AG10803 (cell line): Measurements from ENCODE around the gene TNS1.

Experiments used
- DNase-seq: peaks from one replicate; pipeline ENCODE4 v3.0.0; 2010; ENCODE audit warnings: low read depth
- H3K4me3 ChIP-seq: 2 replicates; pipeline ENCODE4 v1.5.1; 2011; ENCODE audit warnings: mild to moderate bottlenecking, low read length, control low read depth
- CTCF ChIP-seq: conservative IDR thresholded peaks from 2 replicates; pipeline ENCODE4 v1.5.1; 2011; ENCODE audit warnings: mild to moderate bottlenecking, low read length, control low read depth, inconsistent platforms

The TNS1 gene

GRCh38 chr2:218009765-218010139, 7.0 kb upstream of the TNS1 start:
- TF ChIP-seq CTCF, result no peak

GRCh38 chr2:218009231-218009630, 6.4 kb upstream of the TNS1 start:
- no peak for TF ChIP-seq CTCF
- DNase-seq, result no peak
- H3K4me3 ChIP-seq, result peak overlapping the region; percentile 78

More at GRCh38 chr2:218009765-218010139, 7.0 kb upstream of the TNS1 start:
- peak overlapping the region; percentile 78 for H3K4me3 ChIP-seq
- no peak for DNase-seq

- no peak for TF ChIP-seq CTCF
- H3K4me3 ChIP-seq, result no peak overlapping the region; the same call in 1 of the 2 replicates
- peak; percentile 37 for DNase-seq
Measured at GRCh38 chr2:218008060-218009040, 5.6 kb upstream of the TNS1 start.

GRCh38 chr2:218006741-218007140, 3.9 kb upstream of the TNS1 start:
- DNase-seq, result no peak
- no peak for TF ChIP-seq CTCF
- no peak overlapping the region for H3K4me3 ChIP-seq

- peak; percentile 25 for DNase-seq
- no peak overlapping the region for H3K4me3 ChIP-seq
- no peak for TF ChIP-seq CTCF
Measured at GRCh38 chr2:218005486-218005885, 2.7 kb upstream of the TNS1 start.

GRCh38 chr2:218005028-218005427, 2.2 kb upstream of the TNS1 start:
- no peak for DNase-seq
- no peak for TF ChIP-seq CTCF
- H3K4me3 ChIP-seq, result no peak overlapping the region

- no peak for TF ChIP-seq CTCF
- peak overlapping the region; percentile 9; the same call in 1 of the 2 replicates for H3K4me3 ChIP-seq
- peak; percentile 96 for DNase-seq
Measured at GRCh38 chr2:218003981-218004419, 1.2 kb upstream of the TNS1 start.
